ENCODE data around the gene ERBB4. TPM values are rescaled to one million over a fixed set of nuclear protein-coding genes. Genes with fewer than 3 reads are reported as not detected.
"Not testable (repeated sequence)": the region's sequence is repeated elsewhere in the genome, so short reads cannot be mapped to it uniquely, and the experiment has no call there.

Gene ERBB4
- total RNA-seq, 2 experiments from 2014 or later, result not detected

- ATAC-seq (ENCODE audit: poor library complexity) (no peak), DNase-seq (no peak)
- ChIA-PET POLR2A (no interaction called here), CTCF (no interaction called here)
- Histone ChIP-seq H3K9me3 (ENCODE audit: control insufficient read depth in 1 of 2, insufficient read depth in 1 of 2, low read length in 2 of 2) (peaks cover 0 to 4% of the 10 kb centered on the region in 2 experiments), H3K4me1 (ENCODE audit: insufficient read depth, low read length) (no peaks in the 10 kb centered on the region), H3K36me3 (ENCODE audit: insufficient read depth, low read length) (no peaks in the 10 kb centered on the region), H3K4me3 (ENCODE audit: low read length) (no peak overlapping the region), H3K27ac (ENCODE audit: low read depth in 1 of 2, low read length in 2 of 2) (no peak overlapping the region), H3K27me3 (ENCODE audit: control insufficient read depth in 1 of 2, insufficient read depth in 2 of 2, low read length in 2 of 2) (no peaks in the 10 kb centered on the region)
- Mint-ChIP-seq H3K36me3 (ENCODE audit: low read depth) (no peaks in the 10 kb centered on the region), H3K27me3 (no peaks in the 10 kb centered on the region), H3K9me3 (no peaks in the 10 kb centered on the region), H3K27ac (no peak overlapping the region), H3K4me1 (ENCODE audit: low read depth) (no peaks in the 10 kb centered on the region), H3K4me3 (no peak overlapping the region)
- TF ChIP-seq CTCF (IDR thresholded peaks at IDR 0.05), result no peak
- intact Hi-C loops (cut with DNase I, micrococcal nuclease), result no loop called here
Observed at GRCh38 chr2:212249451-212249850, 289.2 kb downstream of the ERBB4 start.

GRCh38 chr2:212245880-212246279 lies 292.7 kb downstream of the ERBB4 start:
- CTCF ChIA-PET, result no interaction called here
- H3K27me3 Mint-ChIP-seq, result no peaks in the 10 kb centered on the region
- ATAC-seq (ENCODE audit: poor library complexity) (no peak), DNase-seq (no peak)
- no peaks in the 10 kb centered on the region for H3K9me3 Mint-ChIP-seq
- TF ChIP-seq CTCF (IDR thresholded peaks at IDR 0.05), result no peak
- POLR2A ChIA-PET, result no interaction called here
- intact Hi-C loops (cut with DNase I, micrococcal nuclease), result no loop called here
- no peak overlapping the region for H3K4me3 Mint-ChIP-seq
- peaks cover 0 to 4% of the 10 kb centered on the region in 2 experiments for H3K9me3 ChIP-seq (ENCODE audit: control insufficient read depth in 1 of 2, insufficient read depth in 1 of 2, low read length in 2 of 2)
- H3K36me3 ChIP-seq (ENCODE audit: insufficient read depth, low read length), result no peaks in the 10 kb centered on the region
- no peaks in the 10 kb centered on the region for H3K4me1 Mint-ChIP-seq (ENCODE audit: low read depth)
- no peaks in the 10 kb centered on the region for H3K27me3 ChIP-seq (ENCODE audit: control insufficient read depth in 1 of 2, insufficient read depth in 2 of 2, low read length in 2 of 2)
- no peaks in the 10 kb centered on the region for H3K4me1 ChIP-seq (ENCODE audit: insufficient read depth, low read length)
- H3K36me3 Mint-ChIP-seq (ENCODE audit: low read depth), result no peaks in the 10 kb centered on the region
- H3K4me3 ChIP-seq (ENCODE audit: low read length), result no peak overlapping the region
- H3K27ac Mint-ChIP-seq, result no peak overlapping the region
- H3K27ac ChIP-seq (ENCODE audit: low read depth in 1 of 2, low read length in 2 of 2), result no peak overlapping the region

- Mint-ChIP-seq H3K4me3 (no peak overlapping the region), H3K36me3 (ENCODE audit: low read depth) (no peaks in the 10 kb centered on the region), H3K27ac (no peak overlapping the region), H3K4me1 (ENCODE audit: low read depth) (no peaks in the 10 kb centered on the region), H3K27me3 (no peaks in the 10 kb centered on the region), H3K9me3 (no peaks in the 10 kb centered on the region)
- no peaks in the 10 kb centered on the region for H3K27me3 ChIP-seq (ENCODE audit: control insufficient read depth in 1 of 2, insufficient read depth in 2 of 2, low read length in 2 of 2)
- TF ChIP-seq CTCF (IDR thresholded peaks at IDR 0.05), result no peak
- H3K27ac ChIP-seq (ENCODE audit: low read depth in 1 of 2, low read length in 2 of 2), result no peak overlapping the region
- intact Hi-C loops (cut with DNase I, micrococcal nuclease), result no loop called here
- ChIA-PET CTCF (no interaction called here), POLR2A (no interaction called here)
- peaks cover 0 to 7% of the 10 kb centered on the region in 2 experiments for H3K9me3 ChIP-seq (ENCODE audit: control insufficient read depth in 1 of 2, insufficient read depth in 1 of 2, low read length in 2 of 2)
- H3K4me3 ChIP-seq (ENCODE audit: low read length), result no peak overlapping the region
- no peak for DNase-seq
- ATAC-seq (ENCODE audit: poor library complexity), result no peak
- H3K4me1 ChIP-seq (ENCODE audit: insufficient read depth, low read length), result no peaks in the 10 kb centered on the region
- H3K36me3 ChIP-seq (ENCODE audit: insufficient read depth, low read length), result no peaks in the 10 kb centered on the region
Observed at GRCh38 chr2:212242724-212243123, 295.9 kb downstream of the ERBB4 start.

GRCh38 chr2:212238152-212238551 lies 300.4 kb downstream of the ERBB4 start:
- H3K36me3 Mint-ChIP-seq (ENCODE audit: low read depth); H3K4me1 ChIP-seq (ENCODE audit: insufficient read depth, low read length); CTCF ChIA-PET; H3K4me3 Mint-ChIP-seq; DNase-seq; H3K27me3 Mint-ChIP-seq; intact Hi-C loops (cut with DNase I, micrococcal nuclease); H3K4me3 ChIP-seq (ENCODE audit: low read length); H3K9me3 Mint-ChIP-seq; H3K27me3 ChIP-seq (ENCODE audit: control insufficient read depth in 1 of 2, insufficient read depth in 2 of 2, low read length in 2 of 2); H3K4me1 Mint-ChIP-seq (ENCODE audit: low read depth); H3K27ac ChIP-seq (ENCODE audit: low read depth in 1 of 2, low read length in 2 of 2); H3K36me3 ChIP-seq (ENCODE audit: insufficient read depth, low read length); ATAC-seq (ENCODE audit: poor library complexity); POLR2A ChIA-PET; H3K27ac Mint-ChIP-seq: not testable (repeated sequence)
- peaks cover 0 to 10% of the 10 kb centered on the region in 2 experiments for H3K9me3 ChIP-seq (ENCODE audit: control insufficient read depth in 1 of 2, insufficient read depth in 1 of 2, low read length in 2 of 2)

All from CD4-positive, alpha-beta T cell (primary cell).